Placental epithelial cell (primary cell): ENCODE data around the gene ELF5. TPM values are rescaled to one million over a fixed set of nuclear protein-coding genes. Genes with fewer than 3 reads are reported as not detected.

Experiments used
- total RNA-seq: library from RNA; depleted of rRNA; stranded (reverse); fragments of >200 nt; gene quantifications from 2 replicates; pipeline ENCODE4 v1.2.3, GENCODE V29; 2012

The ELF5 gene
- total RNA-seq: not detected in 2 replicates

GRCh38 chr11:34513682-34514449 lies at the start of gene ELF5:
TSS of gene ELF5 (minus strand) at chr11:34513794. CDS start at chr11:34505749, 8,045 bp downstream.

DNA sequence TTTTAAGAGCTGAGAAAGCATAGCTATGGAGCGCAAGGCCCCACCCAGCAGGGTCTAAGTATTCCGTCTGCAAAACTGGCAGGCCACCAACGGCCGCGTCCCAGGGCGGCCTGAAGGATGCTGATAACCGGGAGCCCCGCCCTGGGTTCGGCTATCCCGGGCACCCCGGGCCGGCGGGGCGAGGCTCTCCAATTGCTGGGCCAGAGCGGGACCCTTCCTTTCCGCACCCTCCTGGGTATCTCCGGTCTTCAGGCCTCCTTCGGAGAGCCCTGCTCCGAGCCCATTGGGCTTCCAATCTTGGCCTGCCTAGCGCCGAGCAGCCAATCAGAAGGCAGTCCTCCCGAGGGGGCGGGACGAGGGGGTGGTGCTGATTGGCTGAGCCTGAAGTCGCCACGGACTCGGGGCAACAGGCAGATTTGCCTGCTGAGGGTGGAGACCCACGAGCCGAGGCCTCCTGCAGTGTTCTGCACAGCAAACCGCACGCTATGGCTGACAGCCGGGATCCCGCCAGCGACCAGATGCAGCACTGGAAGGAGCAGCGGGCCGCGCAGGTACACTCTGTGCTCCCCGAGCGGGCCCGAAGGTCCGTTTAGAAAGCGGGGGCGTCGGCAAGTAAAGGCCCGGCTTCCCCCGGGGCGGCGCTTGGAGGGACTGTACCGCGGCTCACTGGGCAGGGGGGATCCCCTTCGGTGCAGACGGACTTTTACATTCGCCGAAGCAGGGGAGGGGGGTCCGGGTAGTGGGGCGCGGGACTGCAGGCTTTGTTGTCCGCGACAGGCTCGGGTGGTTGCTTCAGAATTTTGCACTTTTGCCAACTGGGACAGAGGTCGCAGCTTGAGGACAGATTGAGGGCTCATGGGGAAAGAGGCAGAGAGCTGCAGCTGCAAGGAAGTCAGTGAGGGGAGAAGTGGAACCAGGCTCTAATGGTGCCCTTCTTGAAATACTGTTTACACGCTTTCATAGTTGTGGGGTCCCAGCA lies 74.8 kb downstream of the ELF5 start, which contains the start of gene CAT:
Gene CAT (plus strand): TSS at position 406 of the 979 bp plus-strand sequence. CDS start 80 bp downstream, at position 486.

Other genes starting within 250 kb of the ELF5 start
- gene ABTB2, start 155.8 kb downstream of the ELF5 start, total RNA-seq: 7.1 and 22.4 TPM in 2 replicates
- gene CAT, start 74.9 kb downstream of the ELF5 start, total RNA-seq: 16.9 and 26.7 TPM in 2 replicates
- gene EHF, start 107.3 kb upstream of the ELF5 start, total RNA-seq: not detected in 2 replicates